Measurements from ENCODE around the gene SLC2A8. TPM values are rescaled to one million over a fixed set of nuclear protein-coding genes. Genes with fewer than 3 reads are reported as not detected.

SLC2A8 gene
- total RNA-seq, 1 experiment from 2014 or later = 11.3 TPM

DNA sequence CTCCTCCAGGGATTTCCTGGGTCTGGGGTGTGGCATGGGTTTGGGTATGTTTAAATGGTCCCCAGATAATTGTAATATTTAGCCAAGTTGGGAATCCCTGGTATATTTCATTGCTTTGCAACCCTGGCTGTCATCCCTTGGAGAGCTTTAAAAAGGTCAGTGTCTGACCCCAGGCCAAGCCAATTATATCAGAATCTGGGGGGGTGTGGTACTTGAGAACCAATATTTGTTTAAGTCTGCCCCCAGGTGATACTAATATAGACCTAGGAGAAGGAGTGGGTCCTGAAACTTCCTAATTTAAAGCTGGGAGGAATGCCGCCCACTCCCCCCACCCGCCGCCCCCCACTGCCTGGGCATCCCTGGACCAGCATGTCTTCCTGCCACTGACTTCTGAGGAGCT is 38.2 kb upstream of the SLC2A8 start:
- H4K20me1 ChIP-seq (ENCODE audit: insufficient read depth, low read depth, low read length) = no peaks in the 10 kb centered on the region
- no peaks in the 10 kb centered on the region for H3K36me3 ChIP-seq (ENCODE audit: insufficient read depth, low read length)
- H3K4me2 ChIP-seq (ENCODE audit: low read depth, low read length, poor library complexity, severe bottlenecking) = no peak overlapping the region

DNA sequence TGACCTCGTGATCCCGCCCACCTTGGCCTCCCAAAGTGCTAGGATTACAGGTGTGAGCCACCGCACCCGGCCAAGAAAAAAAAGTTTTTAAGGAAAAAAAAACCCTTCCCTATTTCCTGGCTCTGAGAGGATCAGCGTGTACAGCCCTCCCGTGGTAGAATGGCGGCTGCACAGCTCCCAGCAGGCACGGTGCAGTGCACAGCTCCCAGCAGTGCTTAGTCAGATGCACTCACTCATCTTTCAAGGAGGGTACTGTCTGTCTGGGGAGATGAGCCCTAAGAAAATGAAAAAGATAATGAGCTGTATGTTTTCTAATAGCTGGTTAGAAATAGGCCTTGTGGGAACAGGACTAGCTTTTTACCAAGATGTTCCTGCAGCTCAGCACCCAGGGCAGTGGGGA is 36.7 kb upstream of the SLC2A8 start:
- H3K36me3 ChIP-seq (ENCODE audit: insufficient read depth, low read length) = no peaks in the 10 kb centered on the region
- no peaks in the 10 kb centered on the region for H3K9me2 ChIP-seq (replicated peaks; ENCODE audit: insufficient read depth, low read length)
- H3K79me2 ChIP-seq (ENCODE audit: low read length) = no peaks in the 10 kb centered on the region
- no peaks in the 10 kb centered on the region for H3K4me1 ChIP-seq (ENCODE audit: low read length)
- no peaks in the 10 kb centered on the region for H3K9me3 ChIP-seq (ENCODE audit: low read length)
- no peaks in the 10 kb centered on the region for H3K27me3 ChIP-seq (ENCODE audit: low read length)
- no peak overlapping the region for H3K4me2 ChIP-seq (ENCODE audit: low read depth, low read length, poor library complexity, severe bottlenecking)
- no peak overlapping the region for H3K4me3 ChIP-seq (ENCODE audit: low read length)
- no peak overlapping the region for H3K27ac ChIP-seq (ENCODE audit: low read length)
- H2AFZ ChIP-seq (ENCODE audit: low read length) = no peak overlapping the region
- no peak for DNase-seq
- H3K9ac ChIP-seq (ENCODE audit: low read length) = no peak overlapping the region
- H4K20me1 ChIP-seq (ENCODE audit: insufficient read depth, low read depth, low read length) = no peaks in the 10 kb centered on the region

More for the DNA sequence above, 38.2 kb upstream of the SLC2A8 start:
- no peak overlapping the region for H3K9ac ChIP-seq (ENCODE audit: low read length)
- no peak for DNase-seq
- no peaks in the 10 kb centered on the region for H3K27me3 ChIP-seq (ENCODE audit: low read length)
- H3K4me3 ChIP-seq (ENCODE audit: low read length) = no peak overlapping the region
- H3K27ac ChIP-seq (ENCODE audit: low read length) = no peak overlapping the region
- H3K79me2 ChIP-seq (ENCODE audit: low read length) = no peaks in the 10 kb centered on the region
- H3K4me1 ChIP-seq (ENCODE audit: low read length) = no peaks in the 10 kb centered on the region
- H3K9me3 ChIP-seq (ENCODE audit: low read length) = no peaks in the 10 kb centered on the region
- no peaks in the 10 kb centered on the region for H3K9me2 ChIP-seq (replicated peaks; ENCODE audit: insufficient read depth, low read length)
- H2AFZ ChIP-seq (ENCODE audit: low read length) = no peak overlapping the region

GRCh38 chr9:127360829-127361228 is 36.1 kb upstream of the SLC2A8 start:
- Histone ChIP-seq H3K9me3 (ENCODE audit: low read length) (no peaks in the 10 kb centered on the region), H3K79me2 (ENCODE audit: low read length) (no peaks in the 10 kb centered on the region), H3K36me3 (ENCODE audit: insufficient read depth, low read length) (no peaks in the 10 kb centered on the region), H3K9ac (ENCODE audit: low read length) (no peak overlapping the region), H3K9me2 (replicated peaks; ENCODE audit: insufficient read depth, low read length) (no peaks in the 10 kb centered on the region), H3K4me1 (ENCODE audit: low read length) (no peaks in the 10 kb centered on the region), H3K4me3 (ENCODE audit: low read length) (no peak overlapping the region), H3K4me2 (ENCODE audit: low read depth, low read length, poor library complexity, severe bottlenecking) (no peak overlapping the region), H3K27me3 (ENCODE audit: low read length) (no peaks in the 10 kb centered on the region), H4K20me1 (ENCODE audit: insufficient read depth, low read depth, low read length) (no peaks in the 10 kb centered on the region), H3K27ac (ENCODE audit: low read length) (no peak overlapping the region), H2AFZ (ENCODE audit: low read length) (no peak overlapping the region)
- DNase-seq = no peak

DNA sequence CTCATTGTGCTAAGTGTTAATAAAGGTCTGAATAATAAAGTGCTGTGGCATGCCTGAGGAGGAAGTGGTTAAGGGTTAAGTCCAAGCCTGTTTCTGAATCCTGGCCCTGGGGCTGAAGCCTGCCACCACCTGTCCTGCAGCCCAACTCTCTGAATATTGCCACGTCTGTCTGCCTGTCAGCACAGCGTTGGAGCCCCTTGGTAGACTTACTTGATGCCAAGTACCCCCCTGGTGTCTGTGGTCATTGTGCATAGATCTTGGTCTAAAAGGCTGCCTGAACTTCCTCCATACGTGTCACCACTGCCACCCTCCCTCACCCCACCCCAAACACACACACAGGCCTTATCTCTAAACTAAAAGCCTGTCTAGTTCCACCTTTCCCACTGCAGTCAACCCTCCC is 35.4 kb upstream of the SLC2A8 start:
- Histone ChIP-seq H3K9ac (ENCODE audit: low read length) (no peak overlapping the region), H3K9me2 (replicated peaks; ENCODE audit: insufficient read depth, low read length) (no peaks in the 10 kb centered on the region), H3K9me3 (ENCODE audit: low read length) (no peaks in the 10 kb centered on the region), H3K27ac (ENCODE audit: low read length) (no peak overlapping the region), H2AFZ (ENCODE audit: low read length) (no peak overlapping the region), H3K4me2 (ENCODE audit: low read depth, low read length, poor library complexity, severe bottlenecking) (no peak overlapping the region), H4K20me1 (ENCODE audit: insufficient read depth, low read depth, low read length) (no peaks in the 10 kb centered on the region), H3K4me1 (ENCODE audit: low read length) (no peaks in the 10 kb centered on the region), H3K36me3 (ENCODE audit: insufficient read depth, low read length) (no peaks in the 10 kb centered on the region), H3K27me3 (ENCODE audit: low read length) (no peaks in the 10 kb centered on the region), H3K4me3 (ENCODE audit: low read length) (no peak overlapping the region), H3K79me2 (ENCODE audit: low read length) (no peaks in the 10 kb centered on the region)
- no peak for DNase-seq

- Histone ChIP-seq H3K36me3 (ENCODE audit: insufficient read depth, low read length) (no peaks in the 10 kb centered on the region), H3K9ac (ENCODE audit: low read length) (no peak overlapping the region), H3K79me2 (ENCODE audit: low read length) (no peaks in the 10 kb centered on the region), H3K9me2 (replicated peaks; ENCODE audit: insufficient read depth, low read length) (no peaks in the 10 kb centered on the region), H3K9me3 (ENCODE audit: low read length) (no peaks in the 10 kb centered on the region), H3K27me3 (ENCODE audit: low read length) (no peaks in the 10 kb centered on the region), H3K4me3 (ENCODE audit: low read length) (no peak overlapping the region), H2AFZ (ENCODE audit: low read length) (no peak overlapping the region), H3K4me1 (ENCODE audit: low read length) (no peaks in the 10 kb centered on the region), H3K4me2 (ENCODE audit: low read depth, low read length, poor library complexity, severe bottlenecking) (no peak overlapping the region), H4K20me1 (ENCODE audit: insufficient read depth, low read depth, low read length) (no peaks in the 10 kb centered on the region), H3K27ac (ENCODE audit: low read length) (no peak overlapping the region)
- no peak for DNase-seq
Observed at GRCh38 chr9:127362829-127363228, 34.1 kb upstream of the SLC2A8 start.

DNA sequence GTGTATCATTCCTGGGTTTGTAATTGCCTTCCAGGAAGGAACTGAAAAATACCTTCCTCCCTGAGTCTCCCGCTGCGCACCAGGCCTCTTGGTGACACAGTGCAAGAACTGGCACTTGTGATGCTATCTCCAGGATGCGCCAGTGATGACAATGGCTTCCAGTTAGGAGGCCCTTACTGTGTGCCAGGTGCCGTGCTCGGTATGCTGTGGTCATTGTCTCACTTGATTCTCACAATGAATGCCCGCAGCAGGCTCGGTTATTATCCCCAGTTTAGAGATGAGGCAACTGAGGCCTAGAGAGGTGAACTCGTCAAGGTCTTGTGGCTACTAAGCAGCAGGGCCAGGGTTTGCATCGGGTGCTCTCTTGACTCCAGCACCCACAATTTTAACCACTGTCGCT is 31.5 kb upstream of the SLC2A8 start:
- no peaks in the 10 kb centered on the region for H4K20me1 ChIP-seq (ENCODE audit: insufficient read depth, low read depth, low read length)
- no peak overlapping the region for H3K4me3 ChIP-seq (ENCODE audit: low read length)
- H3K9me3 ChIP-seq (ENCODE audit: low read length) = no peaks in the 10 kb centered on the region

GRCh38 chr9:127366594-127366993 is 30.4 kb upstream of the SLC2A8 start:
- no peaks in the 10 kb centered on the region for H3K9me3 ChIP-seq (ENCODE audit: low read length)
- no peaks in the 10 kb centered on the region for H3K27me3 ChIP-seq (ENCODE audit: low read length)
- DNase-seq = no peak
- H2AFZ ChIP-seq (ENCODE audit: low read length) = no peak overlapping the region
- H3K36me3 ChIP-seq (ENCODE audit: insufficient read depth, low read length) = no peaks in the 10 kb centered on the region
- no peaks in the 10 kb centered on the region for H3K9me2 ChIP-seq (replicated peaks; ENCODE audit: insufficient read depth, low read length)
- no peak overlapping the region for H3K9ac ChIP-seq (ENCODE audit: low read length)
- H3K4me2 ChIP-seq (ENCODE audit: low read depth, low read length, poor library complexity, severe bottlenecking) = no peak overlapping the region
- H4K20me1 ChIP-seq (ENCODE audit: insufficient read depth, low read depth, low read length) = no peaks in the 10 kb centered on the region
- no peaks in the 10 kb centered on the region for H3K4me1 ChIP-seq (ENCODE audit: low read length)
- no peaks in the 10 kb centered on the region for H3K79me2 ChIP-seq (ENCODE audit: low read length)
- no peak overlapping the region for H3K27ac ChIP-seq (ENCODE audit: low read length)
- no peak overlapping the region for H3K4me3 ChIP-seq (ENCODE audit: low read length)

More for the DNA sequence above, 31.5 kb upstream of the SLC2A8 start:
- Histone ChIP-seq H3K4me2 (ENCODE audit: low read depth, low read length, poor library complexity, severe bottlenecking) (no peak overlapping the region), H3K4me1 (ENCODE audit: low read length) (no peaks in the 10 kb centered on the region), H2AFZ (ENCODE audit: low read length) (no peak overlapping the region), H3K36me3 (ENCODE audit: insufficient read depth, low read length) (no peaks in the 10 kb centered on the region), H3K9ac (ENCODE audit: low read length) (no peak overlapping the region), H3K79me2 (ENCODE audit: low read length) (no peaks in the 10 kb centered on the region), H3K9me2 (replicated peaks; ENCODE audit: insufficient read depth, low read length) (no peaks in the 10 kb centered on the region), H3K27me3 (ENCODE audit: low read length) (no peaks in the 10 kb centered on the region), H3K27ac (ENCODE audit: low read length) (no peak overlapping the region)
- no peak for DNase-seq

DNA sequence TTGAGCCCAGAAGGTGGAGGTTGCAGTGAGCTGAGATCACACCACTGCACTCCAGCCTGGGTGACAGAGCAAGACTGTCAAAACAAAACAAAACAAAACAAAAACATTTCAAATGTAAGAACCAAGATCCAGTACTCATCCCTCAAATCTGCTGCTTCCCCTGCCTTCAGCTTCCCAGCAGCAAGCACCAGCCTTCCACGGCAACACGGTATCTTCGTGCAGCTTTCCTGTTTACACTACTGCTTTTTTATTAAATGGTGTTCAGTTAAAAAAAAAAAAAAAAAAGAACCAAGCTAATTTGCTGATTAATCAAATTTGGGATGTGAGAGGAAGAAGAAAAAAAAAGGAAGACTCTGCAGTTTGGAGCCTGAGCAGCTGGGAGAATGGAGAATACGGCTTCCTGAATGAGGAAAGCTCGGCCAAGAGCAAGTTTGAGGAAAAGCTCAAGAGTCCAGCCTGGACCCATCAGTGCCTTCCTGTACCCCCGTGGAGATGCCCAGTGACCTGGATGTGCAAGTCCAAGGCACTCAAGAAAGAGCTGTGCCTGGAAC is 28.0 kb upstream of the SLC2A8 start:
- no peaks in the 10 kb centered on the region for H3K27me3 ChIP-seq (ENCODE audit: low read length)
- H4K20me1 ChIP-seq (ENCODE audit: insufficient read depth, low read depth, low read length) = no peaks in the 10 kb centered on the region
- H3K9me3 ChIP-seq (ENCODE audit: low read length) = no peaks in the 10 kb centered on the region
- H3K4me1 ChIP-seq (ENCODE audit: low read length) = no peaks in the 10 kb centered on the region
- no peaks in the 10 kb centered on the region for H3K79me2 ChIP-seq (ENCODE audit: low read length)
- H2AFZ ChIP-seq (ENCODE audit: low read length) = no peak overlapping the region
- H3K9me2 ChIP-seq (replicated peaks; ENCODE audit: insufficient read depth, low read length) = no peaks in the 10 kb centered on the region
- H3K4me2 ChIP-seq (ENCODE audit: low read depth, low read length, poor library complexity, severe bottlenecking) = no peak overlapping the region
- no peak overlapping the region for H3K9ac ChIP-seq (ENCODE audit: low read length)
- H3K27ac ChIP-seq (ENCODE audit: low read length) = no peak overlapping the region
- no peaks in the 10 kb centered on the region for H3K36me3 ChIP-seq (ENCODE audit: insufficient read depth, low read length)
- no peak for DNase-seq
- H3K4me3 ChIP-seq (ENCODE audit: low read length) = no peak overlapping the region

GRCh38 chr9:127369428-127369827 is 27.5 kb upstream of the SLC2A8 start:
- Histone ChIP-seq H3K4me1 (ENCODE audit: low read length) (no peaks in the 10 kb centered on the region), H3K9me2 (replicated peaks; ENCODE audit: insufficient read depth, low read length) (no peaks in the 10 kb centered on the region), H3K27ac (ENCODE audit: low read length) (no peak overlapping the region), H4K20me1 (ENCODE audit: insufficient read depth, low read depth, low read length) (no peaks in the 10 kb centered on the region), H3K9me3 (ENCODE audit: low read length) (no peaks in the 10 kb centered on the region), H3K36me3 (ENCODE audit: insufficient read depth, low read length) (no peaks in the 10 kb centered on the region), H3K79me2 (ENCODE audit: low read length) (no peaks in the 10 kb centered on the region), H2AFZ (ENCODE audit: low read length) (no peak overlapping the region), H3K27me3 (ENCODE audit: low read length) (no peaks in the 10 kb centered on the region), H3K9ac (ENCODE audit: low read length) (no peak overlapping the region), H3K4me3 (ENCODE audit: low read length) (no peak overlapping the region), H3K4me2 (ENCODE audit: low read depth, low read length, poor library complexity, severe bottlenecking) (no peak overlapping the region)
- DNase-seq = no peak
